ENCODE results near the gene PANX1. TPM values are rescaled to one million over a fixed set of nuclear protein-coding genes. Genes with fewer than 3 reads are reported as not detected.

The PANX1 gene
- total RNA-seq, 1 experiment from 2014 or later: 62.9 TPM

- peak overlapping the region; percentile 94; the same call in 1 of the 2 replicates for H3K4me3 ChIP-seq (ENCODE audit: low read length)
- H3K4me1 ChIP-seq (ENCODE audit: insufficient read depth, low read length): peaks cover 86% of the 10 kb centered on the region
- H3K9me3 ChIP-seq (ENCODE audit: low read length): no peaks in the 10 kb centered on the region
- no TSS peak for BruUV-seq (replicated peaks)
- CTCF ChIA-PET: no interaction called here
- intact Hi-C loops (cut with micrococcal nuclease): loop anchor here (5.0 kb wide), 1 partner anchor 195 kb away; no protein-coding TSS in a partner anchor
- no peaks in the 10 kb centered on the region for H3K9me2 ChIP-seq (replicated peaks; ENCODE audit: low read length)
- TF ChIP-seq EZH2phosphoT487 (IDR thresholded peaks at IDR 0.05; ENCODE audit: borderline replicate concordance, low read length) (no peak), CTCF (conservative IDR thresholded peaks at IDR 0.05; ENCODE audit: low read depth, low read length) (no peak), EZH2 (IDR thresholded peaks at IDR 0.05; ENCODE audit: low read length, unreplicated experiment) (no peak)
- no peak overlapping the region for H2AFZ ChIP-seq (ENCODE audit: low read length)
- peaks cover 8% of the 10 kb centered on the region for H3F3A ChIP-seq (ENCODE audit: low read length, unreplicated experiment)
- peak overlapping the region; percentile 92 for H3K4me2 ChIP-seq (ENCODE audit: low read length)
- H3K36me3 ChIP-seq (ENCODE audit: low read depth, low read length): no peaks in the 10 kb centered on the region
- peak; percentile 90 for DNase-seq
- ATAC-seq: no peak; the same call in 1 of the 2 replicates
- POLR2A ChIA-PET (ENCODE audit: unreplicated experiment): no interaction called here
- H3K9ac ChIP-seq (ENCODE audit: low read length): no peak overlapping the region
- H3K79me2 ChIP-seq (ENCODE audit: low read length): peaks cover 92% of the 10 kb centered on the region
- H3K27ac ChIP-seq (ENCODE audit: low read length): peak overlapping the region; percentile 8
- H4K20me1 ChIP-seq (ENCODE audit: low read length): peaks cover 58% of the 10 kb centered on the region
- H3K27me3 ChIP-seq (ENCODE audit: low read length): no peaks in the 10 kb centered on the region
Measured at GRCh38 chr11:94132152-94132558, 3.5 kb downstream of the PANX1 start.

GRCh38 chr11:94132823-94133408 is 4.3 kb downstream of the PANX1 start:
- Histone ChIP-seq H3K9ac (ENCODE audit: low read length) (no peak overlapping the region), H3K27ac (ENCODE audit: low read length) (no peak overlapping the region)

More at GRCh38 chr11:94132823-94133408, 4.3 kb downstream of the PANX1 start:
- ATAC-seq (no peak), DNase-seq (no peak)
- CTCF ChIA-PET: no interaction called here
- Histone ChIP-seq H3K4me2 (ENCODE audit: low read length) (peak overlapping the region; percentile 92; the same call in 1 of the 2 replicates), H3K9me2 (replicated peaks; ENCODE audit: low read length) (no peaks in the 10 kb centered on the region), H3K9me3 (ENCODE audit: low read length) (no peaks in the 10 kb centered on the region), H3F3A (ENCODE audit: low read length, unreplicated experiment) (peaks cover 8% of the 10 kb centered on the region), H3K4me1 (ENCODE audit: insufficient read depth, low read length) (peaks cover 78% of the 10 kb centered on the region), H2AFZ (ENCODE audit: low read length) (no peak overlapping the region), H3K27me3 (ENCODE audit: low read length) (no peaks in the 10 kb centered on the region), H3K79me2 (ENCODE audit: low read length) (peaks cover 90% of the 10 kb centered on the region), H3K4me3 (ENCODE audit: low read length) (no peak overlapping the region), H3K36me3 (ENCODE audit: low read depth, low read length) (no peaks in the 10 kb centered on the region), H4K20me1 (ENCODE audit: low read length) (peaks cover 58% of the 10 kb centered on the region)
- intact Hi-C loops (cut with micrococcal nuclease): loop anchor here (5.0 kb wide), 1 partner anchor 196 kb away; no protein-coding TSS in a partner anchor
- no TSS peak for BruUV-seq (replicated peaks)
- POLR2A ChIA-PET (ENCODE audit: unreplicated experiment): no interaction called here
- TF ChIP-seq EZH2 (IDR thresholded peaks at IDR 0.05; ENCODE audit: low read length, unreplicated experiment) (no peak), EZH2phosphoT487 (IDR thresholded peaks at IDR 0.05; ENCODE audit: borderline replicate concordance, low read length) (no peak), CTCF (conservative IDR thresholded peaks at IDR 0.05; ENCODE audit: low read depth, low read length) (no peak)
